Mesendoderm (in vitro differentiated cells): ENCODE data around the gene RABGAP1.

Source experiments
- DNase-seq: peaks from one replicate; pipeline ENCODE4 v3.0.0; 2013
- H2AK5ac ChIP-seq: 2 replicates; pipeline ENCODE4 v1.6.1; 2013; ENCODE audit warnings: low read length, inconsistent platforms
- H2BK120ac ChIP-seq: 2 replicates; pipeline ENCODE4 v1.6.1; 2013; ENCODE audit warnings: low read depth, mild to moderate bottlenecking, low read length, moderate library complexity, mixed read lengths
- H2BK15ac ChIP-seq: replicated peaks from 2 replicates; pipeline ENCODE4 v1.6.1; 2013; ENCODE audit warnings: low read depth, mild to moderate bottlenecking, moderate library complexity
- H2BK5ac ChIP-seq: 2 replicates; pipeline ENCODE4 v1.6.1; 2013; ENCODE audit warnings: low read length, inconsistent platforms
- H3K18ac ChIP-seq: 2 replicates; pipeline ENCODE4 v1.6.1; 2013; ENCODE audit warnings: mild to moderate bottlenecking, low read length, mixed read lengths
- H3K23ac ChIP-seq: one replicate; pipeline ENCODE4 v1.6.1; 2013; ENCODE audit warnings: low read length
- H3K27ac ChIP-seq: 2 replicates; pipeline ENCODE4 v1.5.1; 2013; ENCODE audit warnings: low read depth, mild to moderate bottlenecking, inconsistent platforms, low read length, moderate library complexity
- H3K27me3 ChIP-seq: 2 replicates; pipeline ENCODE4 v1.6.1; 2013; ENCODE audit warnings: low read length, control low read depth, mild to moderate bottlenecking, inconsistent platforms; ENCODE audit not compliant: insufficient read depth, poor library complexity
- H3K36me3 ChIP-seq: 2 replicates; pipeline ENCODE4 v1.6.1; 2013; ENCODE audit warnings: low read length, inconsistent platforms; ENCODE audit not compliant: control insufficient read depth, insufficient read depth
- H3K4ac ChIP-seq: one replicate; pipeline ENCODE4 v1.6.1; 2013; ENCODE audit warnings: low read depth, mild to moderate bottlenecking, low read length, moderate library complexity
- H3K4me1 ChIP-seq: 2 replicates; pipeline ENCODE4 v1.6.1; 2013; ENCODE audit warnings: low read depth, low read length, inconsistent platforms; ENCODE audit not compliant: control insufficient read depth
- H3K4me2 ChIP-seq: 2 replicates; pipeline ENCODE4 v1.6.1; 2013; ENCODE audit warnings: low read length
- H3K4me3 ChIP-seq: 2 replicates; pipeline ENCODE4 v1.5.1; 2013; ENCODE audit warnings: mild to moderate bottlenecking, low read length
- H3K56ac ChIP-seq: one replicate; pipeline ENCODE4 v1.6.1; 2013; ENCODE audit warnings: low read length
- H3K79me1 ChIP-seq: 2 replicates; pipeline ENCODE4 v1.6.1; 2013; ENCODE audit warnings: low read length, inconsistent platforms
- H3K79me2 ChIP-seq: 2 replicates; pipeline ENCODE4 v1.6.1; 2013; ENCODE audit warnings: mild to moderate bottlenecking, low read length; ENCODE audit not compliant: control insufficient read depth, insufficient read depth
- H3K9ac ChIP-seq: 2 replicates; pipeline ENCODE4 v1.6.1; 2013; ENCODE audit warnings: low read length, inconsistent platforms
- H4K5ac ChIP-seq: one replicate; pipeline ENCODE4 v1.6.1; 2013; ENCODE audit warnings: low read length
- H4K8ac ChIP-seq: one replicate; pipeline ENCODE4 v1.6.1; 2013; ENCODE audit warnings: low read depth, mild to moderate bottlenecking, control low read depth, low read length, moderate library complexity
- WGBS: extraction: QIAGEN DNeasy Blood & Tissue Kit; methylation state at CpG from one replicate; pipeline ENCODE4 v1.1.7; 2013; ENCODE audit warnings: low lambda C conversion rate, missing lambda C conversion rate; ENCODE audit not compliant: insufficient coverage; ENCODE audit errors: extremely low coverage; 5-methylcytosine and 5-hydroxymethylcytosine counted together

Gene RABGAP1

DNA sequence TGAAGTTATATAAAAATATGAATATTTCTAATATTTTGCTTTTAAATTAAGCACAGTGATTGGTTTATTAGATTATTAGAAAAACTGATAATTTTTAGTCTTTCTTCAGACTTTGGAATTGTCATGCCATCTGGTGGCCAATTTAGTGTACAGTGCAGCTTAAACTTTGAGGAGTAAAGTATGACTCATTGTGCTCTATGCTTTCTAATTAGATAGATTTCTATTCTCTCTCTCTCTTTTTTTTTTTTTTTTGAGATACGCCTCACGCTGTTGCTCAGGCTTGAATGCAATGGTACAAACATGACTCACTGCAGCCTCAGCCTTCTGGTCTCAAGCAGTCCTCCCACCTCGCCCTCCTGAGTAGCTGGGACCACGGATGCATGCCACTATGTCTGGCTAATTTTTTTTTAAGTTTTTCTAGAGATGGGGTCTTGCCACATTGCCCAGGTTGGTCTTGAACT, 50.6 kb downstream of the RABGAP1 start:
- no peaks in the 10 kb centered on the region for H3K79me1 ChIP-seq
- no peak overlapping the region for H2BK120ac ChIP-seq
- H3K4me2 ChIP-seq: no peak overlapping the region
- H4K5ac ChIP-seq: no peak overlapping the region
- no peaks in the 10 kb centered on the region for H3K79me2 ChIP-seq
- H4K8ac ChIP-seq: no peak overlapping the region
- H3K18ac ChIP-seq: no peak overlapping the region
- H3K4me3 ChIP-seq: no peak overlapping the region
- H2BK5ac ChIP-seq: no peak overlapping the region
- H3K36me3 ChIP-seq: no peaks in the 10 kb centered on the region
- no peak overlapping the region for H3K9ac ChIP-seq
- no peak overlapping the region for H2BK15ac ChIP-seq
- no peak overlapping the region for H3K4ac ChIP-seq
- WGBS: no CpG with 5 or more reads among the region's 4 CpGs
- no peaks in the 10 kb centered on the region for H3K4me1 ChIP-seq
- H3K27me3 ChIP-seq: no peaks in the 10 kb centered on the region
- peak; percentile 22 for DNase-seq
- H3K56ac ChIP-seq: no peak overlapping the region
- H3K23ac ChIP-seq: no peak overlapping the region
- H3K27ac ChIP-seq: no peak overlapping the region
- no peak overlapping the region for H2AK5ac ChIP-seq

DNA sequence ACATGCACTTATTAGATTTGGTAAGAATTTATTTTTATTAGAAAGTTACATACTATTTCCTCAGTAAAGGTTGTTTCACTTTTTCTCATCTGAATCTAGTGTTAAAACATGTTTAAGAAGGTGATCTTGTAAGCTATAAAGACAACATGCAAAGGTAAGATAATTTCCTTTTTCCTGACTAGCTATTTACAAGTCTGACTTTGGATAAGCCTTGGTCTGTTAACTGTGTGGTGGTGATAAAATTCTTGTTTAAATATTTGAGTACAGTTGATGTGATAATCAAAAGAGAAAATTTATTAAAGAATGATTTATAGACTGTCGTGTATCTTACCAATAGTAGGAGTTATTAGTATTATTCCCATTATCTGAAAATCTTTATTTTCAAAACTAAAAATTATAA, 55.8 kb downstream of the RABGAP1 start:
- no peak overlapping the region for H2BK120ac ChIP-seq
- H3K23ac ChIP-seq: no peak overlapping the region
- no peaks in the 10 kb centered on the region for H3K4me1 ChIP-seq
- no peak overlapping the region for H3K4ac ChIP-seq
- no peak overlapping the region for H2BK5ac ChIP-seq
- H3K79me2 ChIP-seq: no peaks in the 10 kb centered on the region
- no peak for DNase-seq
- H2BK15ac ChIP-seq: no peak overlapping the region
- no peak overlapping the region for H4K5ac ChIP-seq
- no peak overlapping the region for H3K18ac ChIP-seq
- H3K56ac ChIP-seq: no peak overlapping the region
- no peak overlapping the region for H4K8ac ChIP-seq
- no peak overlapping the region for H3K9ac ChIP-seq
- H3K36me3 ChIP-seq: no peaks in the 10 kb centered on the region
- H3K27ac ChIP-seq: no peak overlapping the region
- no peak overlapping the region for H3K4me2 ChIP-seq
- H3K27me3 ChIP-seq: no peaks in the 10 kb centered on the region
- WGBS: no CpG with 5 or more reads among the region's 1 CpG
- no peak overlapping the region for H2AK5ac ChIP-seq
- no peak overlapping the region for H3K4me3 ChIP-seq
- H3K79me1 ChIP-seq: no peaks in the 10 kb centered on the region

DNA sequence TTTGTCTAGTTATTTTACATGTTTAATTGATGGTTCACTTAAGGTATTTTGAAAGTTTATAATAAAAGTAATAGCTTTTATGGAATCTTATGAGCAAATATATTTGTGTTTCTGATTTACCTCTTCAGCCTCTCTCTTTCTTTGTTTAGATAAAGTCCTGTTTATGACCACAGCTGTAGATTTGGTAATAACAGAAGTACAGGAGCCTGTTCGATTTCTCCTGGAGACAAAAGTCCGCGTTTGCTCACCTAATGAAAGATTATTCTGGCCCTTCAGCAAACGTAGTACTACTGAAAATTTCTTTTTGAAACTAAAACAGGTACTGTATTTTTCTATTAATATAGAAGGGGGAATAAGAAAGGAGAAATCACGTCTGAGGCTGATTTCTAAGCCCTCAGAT, 57.6 kb downstream of the RABGAP1 start:
- no peak overlapping the region for H3K4me2 ChIP-seq
- no CpG with 5 or more reads among the region's 5 CpGs for WGBS
- H3K23ac ChIP-seq: no peak overlapping the region

DNA sequence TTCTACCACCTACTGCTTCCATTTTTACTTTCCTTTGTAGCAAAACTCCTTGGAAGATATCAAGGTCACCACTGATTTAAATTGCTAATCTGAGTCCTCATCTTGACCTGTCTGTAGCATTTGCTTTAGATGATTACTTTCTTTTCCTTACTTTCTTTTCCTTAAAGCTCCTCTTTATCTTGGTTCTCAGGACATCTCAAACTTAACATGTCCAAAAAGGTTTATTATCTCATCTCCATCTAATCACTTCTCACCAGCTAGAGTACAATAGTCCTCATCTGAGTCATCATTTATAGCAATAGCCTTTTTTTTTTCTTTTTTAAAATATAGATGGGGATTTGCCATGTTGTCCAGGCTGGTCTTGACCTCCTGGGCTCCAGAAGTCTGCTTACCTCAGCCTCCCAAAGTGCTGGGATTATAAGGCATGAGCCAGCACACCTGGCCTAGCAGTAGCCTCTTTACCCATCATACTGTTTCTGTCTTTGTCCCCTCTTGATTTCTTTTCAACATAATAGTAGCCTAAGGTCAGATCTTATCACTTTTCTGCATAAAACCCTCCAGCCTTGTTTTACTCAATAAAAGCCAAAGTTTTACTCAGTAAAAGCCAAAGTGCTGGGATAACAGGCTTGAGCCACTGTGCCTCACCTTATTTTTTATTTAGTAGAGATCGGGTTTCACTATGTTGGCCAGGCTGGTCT, 59.7 kb downstream of the RABGAP1 start:
- Histone ChIP-seq H4K8ac (no peak overlapping the region), H2BK5ac (no peak overlapping the region), H2BK15ac (no peak overlapping the region), H4K5ac (no peak overlapping the region), H3K23ac (no peak overlapping the region), H3K4ac (no peak overlapping the region), H3K4me3 (no peak overlapping the region), H3K27ac (no peak overlapping the region), H3K4me1 (no peaks in the 10 kb centered on the region), H2AK5ac (no peak overlapping the region), H3K79me2 (no peaks in the 10 kb centered on the region), H3K4me2 (no peak overlapping the region), H3K9ac (no peak overlapping the region), H3K56ac (no peak overlapping the region), H3K36me3 (no peaks in the 10 kb centered on the region), H3K27me3 (no peaks in the 10 kb centered on the region), H3K79me1 (no peaks in the 10 kb centered on the region), H2BK120ac (no peak overlapping the region), H3K18ac (no peak overlapping the region)
- peak; percentile 16 for DNase-seq
- no CpG with 5 or more reads among the region's 1 CpG for WGBS

More for the DNA sequence above, 57.6 kb downstream of the RABGAP1 start:
- H3K4ac ChIP-seq: no peak overlapping the region
- no peaks in the 10 kb centered on the region for H3K79me2 ChIP-seq
- H2BK15ac ChIP-seq: no peak overlapping the region
- no peaks in the 10 kb centered on the region for H3K4me1 ChIP-seq
- no peak overlapping the region for H3K9ac ChIP-seq
- no peaks in the 10 kb centered on the region for H3K27me3 ChIP-seq
- no peak overlapping the region for H3K56ac ChIP-seq
- H2AK5ac ChIP-seq: no peak overlapping the region
- H3K4me3 ChIP-seq: no peak overlapping the region
- DNase-seq: no peak
- H2BK5ac ChIP-seq: no peak overlapping the region
- H3K36me3 ChIP-seq: no peaks in the 10 kb centered on the region
- no peak overlapping the region for H3K18ac ChIP-seq
- H3K79me1 ChIP-seq: no peaks in the 10 kb centered on the region
- no peak overlapping the region for H3K27ac ChIP-seq
- H4K5ac ChIP-seq: no peak overlapping the region
- no peak overlapping the region for H4K8ac ChIP-seq
- H2BK120ac ChIP-seq: no peak overlapping the region

DNA sequence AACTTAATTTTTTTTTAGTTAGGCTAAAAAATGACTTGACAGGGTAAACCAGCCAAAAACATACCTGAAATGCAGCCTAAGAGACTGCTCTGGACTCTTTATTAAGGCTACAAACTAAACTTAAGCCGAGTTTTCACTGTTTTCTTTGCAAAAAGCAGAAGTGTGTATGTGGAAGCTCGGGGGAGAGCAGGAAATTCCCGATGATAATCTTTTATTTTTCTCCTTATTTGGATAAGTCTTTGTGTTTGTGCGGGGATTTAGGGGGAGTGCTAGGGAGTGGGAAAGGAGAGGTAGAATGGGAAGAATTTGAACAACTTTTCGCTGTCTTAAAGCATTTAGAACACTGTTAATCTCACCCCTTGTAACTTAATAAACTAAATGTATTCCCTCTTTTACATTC, 61.9 kb downstream of the RABGAP1 start:
- Histone ChIP-seq H3K27ac (no peak overlapping the region), H3K4me3 (no peak overlapping the region), H3K56ac (no peak overlapping the region), H3K18ac (no peak overlapping the region), H3K79me2 (no peaks in the 10 kb centered on the region), H2BK120ac (no peak overlapping the region), H4K5ac (no peak overlapping the region), H3K23ac (no peak overlapping the region), H3K4me1 (no peaks in the 10 kb centered on the region), H4K8ac (no peak overlapping the region), H3K79me1 (no peaks in the 10 kb centered on the region), H3K9ac (no peak overlapping the region), H2BK15ac (no peak overlapping the region), H3K27me3 (no peaks in the 10 kb centered on the region), H3K36me3 (no peaks in the 10 kb centered on the region), H2BK5ac (no peak overlapping the region), H3K4me2 (no peak overlapping the region), H2AK5ac (no peak overlapping the region), H3K4ac (no peak overlapping the region)
- WGBS: no CpG with 5 or more reads among the region's 5 CpGs
- peak; percentile 24 for DNase-seq

DNA sequence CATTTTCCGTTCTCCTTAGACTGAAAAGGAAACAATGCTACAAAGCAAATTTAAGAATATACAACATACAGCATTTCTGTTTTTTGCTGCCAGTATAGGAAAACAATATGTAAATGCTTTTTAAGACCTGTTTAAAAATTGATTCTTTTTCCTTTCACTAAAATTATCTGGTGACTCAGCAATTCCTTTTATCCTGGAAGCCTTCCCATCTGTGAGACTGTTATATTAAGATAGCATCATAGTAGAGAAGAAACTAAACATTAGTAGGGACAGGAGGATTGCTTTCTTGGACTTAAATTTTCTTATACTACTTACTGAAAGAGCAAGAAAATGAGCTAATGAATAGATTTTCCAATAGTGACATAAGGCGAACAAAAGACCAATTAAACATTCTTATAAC, 62.6 kb downstream of the RABGAP1 start:
- no peaks in the 10 kb centered on the region for H3K79me2 ChIP-seq
- DNase-seq: no peak
- H4K5ac ChIP-seq: no peak overlapping the region

More for the DNA sequence above, 62.6 kb downstream of the RABGAP1 start:
- Histone ChIP-seq H2BK15ac (no peak overlapping the region), H2BK5ac (no peak overlapping the region), H4K8ac (no peak overlapping the region), H3K79me1 (no peaks in the 10 kb centered on the region), H3K18ac (no peak overlapping the region), H3K27ac (no peak overlapping the region), H3K9ac (no peak overlapping the region), H3K27me3 (no peaks in the 10 kb centered on the region), H3K23ac (no peak overlapping the region), H3K4me1 (no peaks in the 10 kb centered on the region), H3K56ac (no peak overlapping the region), H3K4ac (no peak overlapping the region), H3K4me2 (no peak overlapping the region), H3K36me3 (no peaks in the 10 kb centered on the region), H2BK120ac (no peak overlapping the region), H2AK5ac (no peak overlapping the region), H3K4me3 (no peak overlapping the region)
- WGBS: no CpG with 5 or more reads among the region's 2 CpGs
